ENCODE results near the gene DOCK1.

DOCK1 gene

DNA sequence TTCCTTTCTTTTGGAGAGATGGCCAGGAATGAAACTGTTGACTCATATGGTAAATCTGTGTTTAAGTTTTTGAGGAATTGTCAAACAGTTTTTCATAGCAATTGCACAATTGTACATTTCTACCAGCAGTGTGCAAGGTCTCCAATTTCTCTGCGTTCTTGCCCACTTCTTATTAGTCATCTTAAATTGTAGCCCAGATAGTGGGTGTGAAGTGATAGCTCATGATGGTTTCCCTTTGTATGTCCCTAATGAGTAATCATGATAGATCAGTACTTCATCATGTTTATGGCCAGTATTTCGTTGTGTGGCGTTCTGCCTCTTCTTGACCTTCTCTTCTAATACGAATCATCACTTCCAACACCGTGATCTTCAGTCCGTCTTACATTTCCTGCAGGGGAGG is 136.3 kb downstream of the DOCK1 start:
- no peak for DNase-seq

DNA sequence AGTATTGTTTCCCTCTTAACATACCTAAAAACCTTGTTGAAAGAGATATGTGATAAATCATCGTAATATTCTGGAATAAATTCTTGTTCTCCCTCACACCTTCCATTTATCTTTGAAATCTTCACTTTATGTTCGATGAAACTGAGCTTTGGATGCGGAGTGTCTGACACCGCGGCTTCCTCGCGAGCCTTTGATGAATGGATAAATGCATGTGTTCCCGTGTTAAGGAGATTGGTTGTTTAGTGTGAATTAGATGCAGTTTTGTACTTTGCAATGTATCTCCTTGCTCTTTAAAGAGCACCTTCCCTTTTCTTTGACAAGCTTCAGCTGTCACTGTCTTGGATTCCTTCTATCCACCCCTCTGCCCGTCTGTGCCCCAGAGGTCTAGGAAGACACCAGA is 138.1 kb downstream of the DOCK1 start:
- no peak for DNase-seq

DNA sequence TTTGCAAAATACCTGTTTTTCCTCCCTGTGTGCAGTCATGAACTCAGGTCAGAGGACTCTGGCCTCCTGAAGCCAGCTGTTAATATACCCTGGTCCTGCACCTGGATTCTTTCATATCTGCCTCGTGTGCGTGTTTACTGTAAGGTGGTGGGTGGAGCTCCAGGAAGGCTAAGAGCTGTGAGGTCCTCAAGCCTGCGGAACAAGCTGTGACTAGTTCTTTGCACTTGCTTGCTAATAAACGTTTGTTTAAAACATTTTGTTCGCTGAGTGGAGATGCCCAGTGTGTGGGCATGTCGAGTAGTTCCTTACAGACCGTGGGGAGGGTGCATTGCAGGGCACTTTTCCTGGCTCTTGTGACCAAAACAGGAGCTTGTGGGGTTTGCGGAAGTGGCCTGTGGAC is 139.0 kb downstream of the DOCK1 start:
- no peak for DNase-seq

DNA sequence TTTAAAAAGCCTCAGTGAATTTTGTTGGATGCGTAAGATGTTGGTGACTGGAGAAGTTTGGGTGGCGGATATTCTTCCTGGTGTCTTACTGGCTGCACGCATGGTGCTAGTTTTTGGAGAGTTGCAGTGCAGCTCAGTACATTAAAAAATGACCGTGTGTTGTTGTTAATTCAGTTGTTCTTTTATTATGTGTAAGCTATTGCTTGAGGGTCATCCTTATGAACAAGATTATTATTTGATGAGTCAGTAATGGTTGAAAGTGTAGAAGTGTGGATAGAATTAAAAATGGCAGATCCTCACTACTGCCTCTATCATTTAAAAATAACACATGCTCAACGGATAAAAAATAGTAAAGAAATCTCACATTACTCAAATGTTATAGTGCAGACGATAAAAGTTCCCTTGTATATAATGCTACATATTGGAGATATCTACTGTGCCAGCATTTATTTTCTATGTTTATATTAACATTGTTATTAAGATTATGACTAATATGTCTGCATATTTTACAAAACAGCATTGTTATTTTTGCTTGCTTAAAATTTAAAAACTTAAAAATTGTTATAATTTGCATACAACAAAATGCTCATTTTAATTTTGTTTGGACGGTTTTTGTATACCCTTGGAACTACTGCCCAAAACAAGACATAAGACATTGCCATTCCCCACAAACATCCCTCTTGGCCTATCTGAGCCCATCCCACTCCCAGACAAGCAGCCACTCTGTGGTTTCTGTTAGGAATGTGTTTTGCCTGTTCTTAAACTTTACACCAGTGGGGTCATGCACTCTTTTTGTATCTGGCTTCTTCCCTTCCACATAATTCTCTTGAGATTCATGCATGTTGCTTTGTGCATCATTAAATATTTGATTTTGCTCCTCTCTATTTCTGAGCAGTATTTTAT is 142.0 kb downstream of the DOCK1 start:
- no peak for DNase-seq

DNA sequence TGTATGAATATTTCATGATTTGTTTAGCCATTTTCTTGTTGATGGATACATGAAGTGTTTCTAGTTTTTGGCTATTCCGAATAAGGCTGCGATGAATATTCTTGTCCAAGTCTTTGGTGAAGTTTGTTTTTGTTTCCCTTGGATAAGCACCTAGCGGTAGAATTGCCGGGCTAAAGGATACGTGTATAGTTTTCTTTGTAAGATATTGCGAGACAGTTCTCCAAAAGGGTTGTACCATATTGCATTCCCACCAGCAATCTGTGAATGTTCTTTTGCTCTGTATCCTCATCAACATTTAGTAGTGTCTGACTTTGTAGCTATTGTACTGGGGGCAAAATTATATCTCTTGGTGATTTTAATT is 142.6 kb downstream of the DOCK1 start:
- DNase-seq, result no peak

DNA sequence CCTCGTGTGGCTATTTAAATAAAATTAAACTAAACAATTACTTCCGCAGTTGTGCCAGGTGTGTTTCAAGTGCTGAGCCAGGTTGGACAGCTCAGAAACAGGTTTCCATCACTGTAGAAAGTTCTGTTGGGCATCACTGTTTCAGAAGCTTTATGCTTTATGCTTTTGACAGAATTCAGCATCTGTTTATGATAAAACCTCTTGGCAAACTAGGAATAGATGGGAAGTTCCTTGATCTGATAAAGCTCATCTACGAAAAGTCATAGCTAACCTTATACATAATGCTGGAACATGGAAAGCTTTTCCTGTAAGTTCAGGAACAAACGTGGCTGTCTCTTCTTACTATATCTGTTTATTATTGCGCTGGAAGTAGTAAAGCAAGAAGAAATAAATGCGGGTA is 143.4 kb downstream of the DOCK1 start:
- peak; percentile 36 for DNase-seq

DNA sequence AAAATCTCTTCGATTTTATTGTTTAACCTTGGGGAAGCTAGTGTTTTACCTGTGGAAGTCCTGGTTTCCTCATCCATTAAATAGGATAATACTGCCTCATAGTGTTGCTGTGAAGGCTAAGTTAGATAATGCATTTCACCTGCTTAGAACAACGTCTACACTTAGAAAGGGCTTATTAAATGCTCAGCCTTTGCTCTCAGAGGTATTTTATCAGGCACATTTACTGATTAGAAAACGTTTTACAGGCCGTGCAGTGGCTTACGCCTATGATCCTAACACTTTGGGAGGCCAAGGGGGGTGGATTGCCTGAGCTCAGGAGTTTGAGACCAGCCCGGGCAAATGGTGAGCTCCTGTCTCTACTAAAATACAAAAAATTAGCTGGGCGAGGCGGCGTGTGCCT is 146.8 kb downstream of the DOCK1 start:
- no peak for DNase-seq

DNA sequence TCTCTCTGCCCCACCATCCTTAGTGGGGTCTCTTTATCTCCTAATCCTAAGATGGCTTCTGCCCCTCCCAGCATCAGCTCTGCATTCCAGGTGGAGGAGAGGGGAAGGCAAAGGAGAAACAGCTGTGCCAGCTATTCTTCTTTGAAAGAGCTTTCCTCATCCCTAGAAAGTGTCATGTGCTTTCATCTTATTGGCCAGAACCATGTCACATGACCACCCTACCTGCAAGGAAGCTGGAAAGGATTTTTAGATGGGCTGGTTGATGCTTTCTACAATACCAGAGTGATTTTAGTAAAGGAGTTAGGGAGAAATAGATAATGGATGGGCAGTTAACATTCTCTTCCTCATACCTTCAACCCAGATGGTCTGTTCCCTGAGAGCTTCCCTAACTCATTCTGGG is 150.0 kb downstream of the DOCK1 start:
- no peak for DNase-seq

DNA sequence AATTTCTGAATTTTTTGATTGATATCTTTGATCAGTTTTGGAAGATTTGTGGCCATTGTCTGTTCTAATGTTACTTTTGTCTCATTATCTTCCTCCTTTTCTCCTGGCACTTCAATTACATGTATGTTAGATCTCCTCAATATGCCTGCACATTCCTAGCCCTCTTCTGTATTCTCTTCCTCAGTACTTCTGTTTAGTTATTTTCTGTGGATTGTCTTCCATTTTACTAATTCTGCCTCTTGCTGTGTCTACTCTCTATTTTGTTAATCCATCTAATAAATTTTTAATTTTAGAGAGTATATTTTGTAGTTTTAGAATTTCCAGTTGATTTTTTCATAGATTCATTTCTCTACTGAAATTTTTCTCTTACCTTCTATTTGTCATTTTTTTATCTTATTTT is 154.1 kb downstream of the DOCK1 start:
- no peak for DNase-seq

DNA sequence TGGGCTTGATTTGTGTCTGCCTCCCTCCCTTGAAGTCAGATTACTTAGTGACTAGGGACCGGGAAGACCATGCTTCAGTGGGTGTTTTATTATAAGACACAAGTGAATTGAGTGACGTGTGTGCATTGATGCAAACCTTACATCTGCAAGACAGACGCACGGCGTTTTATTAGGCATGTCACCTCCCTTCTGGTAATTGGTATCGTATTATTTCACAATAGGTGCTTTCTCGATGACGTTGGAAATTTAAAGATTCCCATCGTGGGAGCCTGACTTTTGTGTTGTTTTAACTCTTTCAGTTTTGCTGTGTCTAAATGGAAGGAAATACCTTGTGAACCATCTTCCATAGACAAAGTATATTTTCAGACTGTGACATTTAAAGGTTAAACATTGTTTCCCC is 158.5 kb downstream of the DOCK1 start:
- DNase-seq, result no peak

DNA sequence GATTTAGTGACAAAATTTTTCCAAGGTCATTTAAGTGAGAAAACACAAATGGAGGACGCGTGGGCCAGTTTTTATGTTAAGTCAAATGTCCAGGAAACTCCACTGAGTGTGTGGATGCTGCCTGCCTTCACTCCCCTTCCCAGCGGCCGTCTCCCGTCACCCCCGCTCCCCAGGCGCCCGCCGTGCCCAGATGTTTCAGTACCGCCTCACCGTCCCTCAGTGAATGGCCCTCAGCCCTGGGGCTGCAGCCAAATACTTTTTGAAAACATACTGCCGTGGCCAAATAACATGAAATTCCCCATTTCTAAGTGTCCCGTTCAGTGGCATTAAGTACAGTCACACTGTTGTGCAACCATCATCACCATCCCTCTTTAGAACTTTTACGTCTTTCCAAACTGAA is 159.2 kb downstream of the DOCK1 start:
- DNase-seq, result no peak

DNA sequence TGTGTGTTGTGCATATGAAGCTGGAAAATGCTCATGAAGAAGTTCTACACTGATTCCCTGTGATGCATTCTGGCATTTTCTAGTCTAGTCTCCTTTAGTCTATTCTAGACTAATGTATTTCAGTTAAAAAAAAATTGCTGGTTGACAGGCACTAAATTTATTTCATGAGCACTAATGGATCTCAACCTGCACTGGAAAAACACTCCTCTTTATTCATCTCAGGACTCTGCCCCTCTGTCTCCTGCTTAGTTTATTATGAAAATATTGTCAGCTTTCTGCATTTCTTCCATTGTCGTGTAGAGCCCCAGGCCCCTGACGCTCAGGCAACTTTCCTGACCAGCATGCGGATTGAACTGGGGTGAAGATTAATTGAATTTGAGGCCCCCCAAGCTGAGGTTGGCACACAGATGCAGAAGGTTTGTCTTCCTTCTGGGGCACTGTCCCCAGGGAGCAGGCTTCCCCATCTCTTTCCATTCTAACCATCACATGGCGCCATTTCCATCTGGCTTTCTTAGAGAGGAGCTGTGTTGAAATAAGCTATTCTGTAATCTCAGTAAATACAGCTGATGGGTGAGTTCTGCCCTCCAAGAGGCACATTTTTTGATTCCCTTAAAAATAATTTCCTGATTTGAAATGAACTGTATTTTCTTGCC is 162.4 kb downstream of the DOCK1 start:
- DNase-seq, result no peak

DNA sequence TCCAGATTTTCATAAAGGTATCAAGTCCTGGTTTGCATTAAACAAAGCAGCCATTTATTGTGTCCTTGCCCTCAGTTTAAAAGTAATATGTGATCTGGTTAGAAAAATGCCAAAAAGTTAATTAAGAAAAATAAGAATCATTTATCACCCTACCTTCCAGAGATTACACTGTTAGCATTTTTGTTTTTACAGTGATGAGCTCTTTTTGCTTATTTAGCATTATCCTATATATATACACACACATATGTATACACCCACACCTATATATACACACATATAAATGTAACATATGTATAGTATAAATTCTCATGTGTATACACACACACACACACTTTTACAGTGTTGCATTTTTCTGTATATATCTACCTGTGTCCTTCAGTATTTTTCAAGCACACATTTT is 163.3 kb downstream of the DOCK1 start:
- DNase-seq, result no peak

DNA sequence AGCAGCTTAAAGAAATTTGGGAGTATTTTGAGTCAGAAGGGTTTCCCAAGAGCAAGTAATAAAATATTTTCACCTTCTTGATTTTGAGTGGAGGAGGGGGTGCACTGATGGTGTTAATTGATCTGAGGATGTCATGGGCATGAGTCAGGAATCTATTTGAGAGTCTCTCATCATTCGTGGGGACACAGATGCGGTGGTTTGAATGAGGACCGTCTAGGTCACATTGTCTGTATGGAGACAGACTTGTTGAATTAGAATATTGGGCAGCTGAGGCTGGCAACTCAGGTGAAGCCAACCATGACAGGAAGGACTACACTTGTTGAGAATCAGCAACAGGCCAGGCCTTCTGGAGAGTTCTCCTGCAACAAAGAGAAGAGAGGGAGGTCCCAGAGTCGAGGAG is 164.2 kb downstream of the DOCK1 start:
- DNase-seq, result no peak

DNA sequence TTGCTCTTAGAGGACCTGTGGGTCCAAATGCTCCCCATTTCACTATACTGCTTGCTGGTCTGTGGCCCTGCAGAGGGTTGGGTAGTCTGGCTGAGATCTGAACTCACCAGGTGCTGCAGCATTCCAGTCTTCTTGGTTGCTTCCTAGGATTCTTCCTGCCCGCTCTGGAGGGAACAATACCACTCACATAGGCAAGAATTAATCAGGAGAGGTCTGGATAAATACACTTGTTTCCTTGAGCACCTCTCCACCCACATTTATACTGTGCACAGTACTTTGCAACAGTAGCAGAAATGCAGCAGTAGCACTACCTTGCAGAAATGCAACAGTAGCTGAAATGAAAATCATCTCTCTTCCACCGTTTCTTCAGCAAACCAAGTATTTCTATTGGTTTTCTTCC is 165.9 kb downstream of the DOCK1 start:
- DNase-seq, result no peak

DNA sequence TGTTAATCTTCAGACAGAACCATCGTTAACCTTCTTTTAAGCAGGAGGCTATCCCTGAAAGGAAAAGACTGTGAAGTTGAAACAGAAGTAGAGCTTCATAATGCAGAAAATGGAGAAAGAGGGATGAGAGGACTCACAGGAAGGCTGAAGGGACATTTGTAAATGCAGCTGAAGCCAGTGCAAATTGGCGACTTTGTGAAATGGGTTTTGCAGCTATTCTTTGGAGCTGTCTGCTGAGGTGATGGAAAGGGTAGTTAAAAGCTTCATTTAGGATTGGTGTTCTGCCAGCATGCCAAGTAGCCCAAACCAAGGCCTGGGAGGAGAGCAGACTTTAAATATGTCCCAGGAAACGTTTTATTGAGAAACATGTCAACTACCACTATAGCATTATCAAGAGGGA is 168.4 kb downstream of the DOCK1 start:
- no peak for DNase-seq

DNA sequence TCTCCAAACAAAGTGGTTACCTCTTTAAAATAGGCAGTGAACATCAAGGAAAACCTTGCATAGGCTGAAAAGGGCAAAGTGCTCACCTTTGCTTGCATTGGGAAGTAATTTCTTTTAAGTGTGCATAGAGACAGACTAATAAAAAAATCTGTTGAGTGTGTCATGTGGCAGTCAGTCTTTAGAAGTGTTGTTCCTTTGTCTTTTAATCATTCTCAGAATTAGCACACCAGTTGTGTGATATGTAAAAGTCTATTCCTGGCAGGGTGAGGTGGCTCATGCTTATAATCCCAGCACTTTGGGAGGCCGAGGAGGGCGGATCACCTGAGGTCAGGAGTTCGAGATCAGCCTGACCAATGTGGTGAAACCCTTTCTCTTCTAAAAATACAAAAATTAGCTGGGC is 174.2 kb downstream of the DOCK1 start:
- DNase-seq, result no peak

DNA sequence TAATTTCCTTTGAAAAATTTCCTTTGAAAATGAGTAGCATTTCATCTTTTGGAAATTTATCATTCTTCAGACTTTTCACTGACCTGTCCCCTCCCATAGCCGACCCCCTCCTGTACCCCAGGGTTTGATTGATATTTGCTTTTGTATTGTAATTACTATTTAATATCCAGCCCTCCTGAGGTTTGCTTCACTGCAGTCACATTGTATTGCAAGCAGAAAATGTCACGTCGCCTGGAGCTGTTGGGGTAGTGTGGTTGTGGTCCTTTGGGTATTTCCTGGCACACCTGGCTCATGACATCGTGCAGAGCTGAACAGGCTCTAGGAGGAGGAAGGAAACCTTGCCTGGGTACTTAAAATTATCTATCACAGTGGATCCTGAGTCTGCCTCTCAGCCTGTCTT is 175.1 kb downstream of the DOCK1 start:
- DNase-seq, result no peak

DNA sequence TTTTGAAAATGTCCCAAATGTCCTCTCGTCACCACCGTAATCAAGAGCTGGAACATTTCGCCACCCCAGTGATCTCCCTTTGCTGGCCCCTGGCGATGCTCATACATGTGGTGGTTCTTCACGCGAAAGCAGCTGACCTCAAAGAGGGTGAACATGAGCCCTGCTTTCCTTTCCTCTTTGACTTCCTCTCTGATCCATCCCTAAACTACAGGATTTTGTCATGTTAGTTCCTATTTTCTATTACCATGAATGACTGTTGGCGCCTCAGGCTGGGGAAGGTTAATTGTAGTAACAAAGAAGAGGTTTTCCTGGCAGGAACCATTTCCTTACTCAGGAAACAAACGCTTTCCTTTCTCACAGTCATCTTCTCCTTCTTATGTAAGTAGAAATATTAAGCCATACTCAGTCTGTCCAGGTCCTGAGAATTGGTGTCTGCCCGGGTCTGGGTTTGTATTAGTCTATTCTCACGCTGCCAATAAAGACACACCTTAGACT is 176.7 kb downstream of the DOCK1 start:
- no peak for DNase-seq

DNA sequence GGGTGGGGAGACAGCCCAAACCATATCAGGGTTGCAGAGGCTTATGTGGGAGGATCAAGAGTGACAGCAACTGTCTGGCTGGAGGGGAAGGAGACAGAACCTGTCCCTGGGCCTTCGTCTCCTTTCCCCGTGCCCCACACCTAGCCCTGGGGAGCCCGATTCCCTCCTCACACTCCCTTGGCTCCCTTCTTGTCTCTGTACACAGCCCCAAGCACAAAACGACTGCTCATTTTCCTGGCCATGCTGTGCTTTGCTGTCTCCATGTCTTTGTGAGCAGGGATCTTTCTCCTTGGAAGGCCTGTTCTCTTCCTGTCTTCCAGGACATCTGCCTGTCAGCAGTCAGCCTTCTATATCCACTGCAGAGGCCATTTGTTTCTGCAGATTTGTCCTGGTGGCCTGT is 177.4 kb downstream of the DOCK1 start:
- DNase-seq, result no peak

DNA sequence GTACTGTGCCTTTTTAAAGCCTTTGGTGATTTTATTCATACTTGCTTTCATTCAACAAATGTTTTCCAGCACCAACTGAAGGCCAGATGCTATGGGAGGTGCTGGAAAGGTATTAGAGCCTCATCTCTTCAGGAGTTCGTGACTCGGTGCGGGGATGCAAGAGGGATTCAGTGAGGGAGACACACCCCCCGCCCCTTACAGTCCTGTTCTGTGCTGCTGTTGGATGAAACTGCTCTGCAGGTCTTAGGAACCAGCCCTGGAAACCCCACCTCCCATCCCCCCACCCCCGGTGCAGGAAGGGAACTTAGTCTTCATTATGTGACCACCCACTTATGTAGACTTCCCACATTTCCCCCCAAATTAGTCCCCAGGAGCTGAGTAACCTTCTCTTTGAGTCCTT is 180.7 kb downstream of the DOCK1 start:
- no peak for DNase-seq

DNA sequence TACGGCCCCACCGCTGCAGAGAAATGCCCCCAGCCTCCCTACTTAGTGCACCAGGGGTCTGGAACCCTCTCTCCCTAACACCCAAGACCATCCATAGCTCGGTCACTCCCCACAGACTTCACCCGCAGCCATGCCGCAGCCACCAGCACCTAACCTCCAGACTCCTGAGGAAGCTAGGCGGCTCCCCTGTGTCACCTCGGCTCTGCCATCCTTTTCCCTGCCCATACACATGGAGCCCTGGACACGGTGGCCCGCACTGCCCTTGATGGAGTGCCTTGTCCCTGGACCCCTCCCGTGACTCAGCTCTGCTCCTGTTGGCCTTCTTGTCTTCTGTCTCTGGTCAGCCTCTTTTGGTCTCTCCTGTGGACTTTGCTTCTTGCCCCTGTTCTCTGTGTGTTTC is 183.7 kb downstream of the DOCK1 start:
- DNase-seq, result no peak

DNA sequence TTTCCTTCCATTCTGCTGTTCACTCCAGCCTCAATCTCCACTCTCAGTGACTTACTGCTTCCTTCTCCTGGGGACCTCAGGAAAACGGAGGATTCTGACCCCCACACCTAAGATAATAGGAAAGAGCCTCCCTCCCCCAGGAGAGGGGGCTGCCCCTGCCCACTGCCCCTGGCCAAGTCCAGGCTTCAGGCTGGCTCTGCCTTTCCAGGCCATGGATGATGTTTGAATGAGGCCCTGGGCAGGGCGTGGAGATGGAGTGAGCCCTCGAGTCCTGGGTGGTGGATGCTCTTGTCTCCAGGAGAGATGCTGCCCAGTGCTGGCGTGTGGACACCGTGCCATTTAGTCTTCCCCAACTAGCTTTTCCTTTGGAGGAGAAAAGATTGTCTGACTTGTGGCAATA is 184.2 kb downstream of the DOCK1 start:
- no peak for DNase-seq

DNA sequence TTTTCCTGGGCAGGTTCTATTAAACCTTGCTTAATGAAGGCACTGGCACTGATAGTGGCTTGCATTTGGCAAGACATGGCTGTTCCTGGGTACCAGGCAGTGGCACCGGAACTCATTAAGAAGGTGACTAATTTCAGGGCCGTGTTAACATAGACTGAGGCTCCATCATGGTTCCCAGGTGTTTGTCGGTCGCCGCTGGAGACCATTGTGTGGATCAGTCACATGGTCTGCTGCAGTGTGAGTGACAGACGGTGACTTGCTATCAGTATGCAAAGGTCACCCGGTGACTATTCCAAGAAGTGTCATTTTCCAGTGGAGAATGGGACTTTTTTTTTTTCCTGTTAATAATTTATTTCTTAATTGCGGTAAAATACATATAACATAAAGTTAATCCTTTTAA is 184.9 kb downstream of the DOCK1 start:
- no peak for DNase-seq

DNA sequence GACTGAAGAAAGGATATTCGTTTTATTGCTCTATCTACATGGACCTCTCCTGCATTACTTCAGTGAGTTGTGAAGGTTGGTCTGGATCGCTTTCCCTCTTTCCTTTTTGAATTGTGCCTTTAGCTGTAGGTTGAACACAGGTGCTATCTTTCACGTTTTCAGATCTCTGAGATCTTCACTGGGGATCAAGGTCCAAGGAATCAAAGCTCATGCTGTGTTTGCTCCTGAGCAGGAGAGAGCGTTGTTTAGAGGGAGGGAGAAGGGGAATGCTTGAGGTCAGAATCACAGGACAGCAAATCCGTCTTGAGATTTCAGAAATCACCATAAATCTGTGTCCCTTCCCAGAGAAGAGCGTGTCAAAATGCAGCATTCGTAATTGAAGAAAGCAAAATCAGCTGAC is 186.1 kb downstream of the DOCK1 start:
- DNase-seq, result no peak

Data from NCI-H774 (cell line).